HFF-Myc (cell line): ENCODE results near the gene KERA.

ENCODE experiments used
- DNase-seq: peaks from one replicate; pipeline ENCODE4 v3.0.0-alpha.2; 2011; ENCODE audit warnings: low read depth; ENCODE audit errors: extremely low read depth
- H3K4me3 ChIP-seq: replicated peaks from 2 replicates; pipeline ENCODE4 v1.5.1; 2011; ENCODE audit warnings: low read depth, mild to moderate bottlenecking, control low read depth, low read length
- CTCF ChIP-seq: IDR thresholded peaks from 2 replicates; pipeline ENCODE4 v1.5.1; 2012; ENCODE audit warnings: mild to moderate bottlenecking, low read depth, low read length, control low read depth; ENCODE audit errors: missing control alignments

Gene KERA

GRCh38 chr12:91100906-91101305 is 43.1 kb upstream of the KERA start:
- DNase-seq = no peak
- TF ChIP-seq CTCF = no peak
- no peak overlapping the region for H3K4me3 ChIP-seq

GRCh38 chr12:91099836-91100235 is 42.0 kb upstream of the KERA start:
- H3K4me3 ChIP-seq = no peak overlapping the region
- no peak for DNase-seq
- no peak for TF ChIP-seq CTCF

- TF ChIP-seq CTCF = no peak
- DNase-seq = no peak
- H3K4me3 ChIP-seq = no peak overlapping the region
Observed at GRCh38 chr12:91099341-91099740, 41.5 kb upstream of the KERA start.

GRCh38 chr12:91098941-91099340 is 41.1 kb upstream of the KERA start:
- no peak overlapping the region for H3K4me3 ChIP-seq
- peak; percentile 80 for DNase-seq
- TF ChIP-seq CTCF = no peak

GRCh38 chr12:91098461-91098860 is 40.6 kb upstream of the KERA start:
- no peak for TF ChIP-seq CTCF
- H3K4me3 ChIP-seq = no peak overlapping the region
- no peak for DNase-seq

GRCh38 chr12:91094957-91095356 is 37.1 kb upstream of the KERA start:
- no peak overlapping the region for H3K4me3 ChIP-seq
- DNase-seq = no peak
- no peak for TF ChIP-seq CTCF

- H3K4me3 ChIP-seq = no peak overlapping the region
- TF ChIP-seq CTCF = no peak
- DNase-seq = no peak
Observed at GRCh38 chr12:91094032-91094662, 36.3 kb upstream of the KERA start.
